Ectodermal cell (in vitro differentiated cells): ENCODE data around the gene HHIPL2. TPM values are rescaled to one million over a fixed set of nuclear protein-coding genes. Genes with fewer than 3 reads are reported as not detected.

Experiments
- H3K27ac ChIP-seq: 2 replicates; pipeline ENCODE4 v1.7.0; 2013; ENCODE audit warnings: mild to moderate bottlenecking, low read depth, low read length; ENCODE audit not compliant: insufficient read depth, poor library complexity, severe bottlenecking
- H3K27me3 ChIP-seq: 2 replicates; pipeline ENCODE4 v1.7.0; 2013; ENCODE audit warnings: mild to moderate bottlenecking, low read length; ENCODE audit not compliant: insufficient read depth, control insufficient read depth, poor library complexity, severe bottlenecking
- H3K36me3 ChIP-seq: one replicate; pipeline ENCODE4 v1.7.0; 2013; ENCODE audit warnings: low read length; ENCODE audit not compliant: control insufficient read depth, insufficient read depth
- H3K4me1 ChIP-seq: one replicate; pipeline ENCODE4 v1.7.0; 2013; ENCODE audit warnings: low read length; ENCODE audit not compliant: control insufficient read depth, insufficient read depth
- H3K4me3 ChIP-seq: 2 replicates; pipeline ENCODE4 v1.7.0; 2013; ENCODE audit warnings: low read depth, low read length, control low read depth; ENCODE audit not compliant: insufficient read depth
- H3K9me3 ChIP-seq: 2 replicates; pipeline ENCODE4 v1.7.0; 2013; ENCODE audit warnings: mild to moderate bottlenecking, low read length, moderate library complexity; ENCODE audit not compliant: control insufficient read depth
- WGBS, 2 experiments: methylation state at CpG; one replicate each; pipeline ENCODE4 v1.1.7; 2013; ENCODE audit warnings: missing lambda C conversion rate in 2 of 2; 5-methylcytosine and 5-hydroxymethylcytosine counted together
- polyA plus RNA-seq, 4 experiments: library from polyadenylated mRNA; stranded (reverse); fragments of 50-300 nt; gene quantifications; one replicate each; pipeline ENCODE4 v1.2.3, GENCODE V29; 2013

HHIPL2 gene
- polyA plus RNA-seq (2013, experiment 1 of 4): 0.83 TPM
- polyA plus RNA-seq (2013, experiment 2 of 4): 0.92 TPM
- polyA plus RNA-seq (2013, experiment 3 of 4): 1.3 TPM
- 0.45 TPM for polyA plus RNA-seq (2013, experiment 4 of 4)

- WGBS, 2 experiments: 75 to 78% methylated on average over 8 of the region's 8 CpGs
- Histone ChIP-seq H3K27me3 (no peaks in the 10 kb centered on the region), H3K4me3 (no peak within 1 kb of the TSS), H3K4me1 (peaks cover 18% of the 10 kb centered on the region), H3K27ac (no peak within 1 kb of the TSS), H3K36me3 (no peaks in the 10 kb centered on the region), H3K9me3 (no peaks in the 10 kb centered on the region)
These were observed at the start of gene HHIPL2 for GRCh38 chr1:222547944-222548671. TSS of gene HHIPL2 (minus strand) at chr1:222548104. CDS start at chr1:222548044, 60 bp downstream.

- Histone ChIP-seq H3K4me1 (no peaks in the 10 kb centered on the region), H3K4me3 (no peak overlapping the region), H3K9me3 (no peaks in the 10 kb centered on the region), H3K27me3 (peaks cover 6% of the 10 kb centered on the region), H3K27ac (no peak overlapping the region), H3K36me3 (no peaks in the 10 kb centered on the region)
- WGBS, 2 experiments: 84 to 91% methylated on average over 4 of the region's 4 CpGs
These were observed 48.8 kb upstream of the HHIPL2 start for GRCh38 chr1:222596696-222597095.

- 86 to 88% methylated on average over 1 to 3 of the region's 3 CpGs for WGBS, 2 experiments
- Histone ChIP-seq H3K9me3 (no peaks in the 10 kb centered on the region), H3K36me3 (no peaks in the 10 kb centered on the region), H3K4me1 (no peaks in the 10 kb centered on the region), H3K27ac (no peak overlapping the region), H3K27me3 (peaks cover 6% of the 10 kb centered on the region), H3K4me3 (no peak overlapping the region)
These were observed 46.9 kb upstream of the HHIPL2 start for GRCh38 chr1:222594789-222595188.

- no peaks in the 10 kb centered on the region for H3K36me3 ChIP-seq
- H3K27ac ChIP-seq: no peak overlapping the region
- no peaks in the 10 kb centered on the region for H3K9me3 ChIP-seq
- no peak overlapping the region for H3K4me3 ChIP-seq
- no peaks in the 10 kb centered on the region for H3K27me3 ChIP-seq
- no peaks in the 10 kb centered on the region for H3K4me1 ChIP-seq
- 85% methylated on average over 3 of the region's 3 CpGs for WGBS, 2 experiments
These were observed 44.3 kb upstream of the HHIPL2 start for GRCh38 chr1:222592171-222592570.

GRCh38 chr1:222589462-222590302 is 41.8 kb upstream of the HHIPL2 start, which contains the start of gene TAF1A:
TSS of gene TAF1A (minus strand) at chr1:222589933.
- H3K4me3 ChIP-seq: peak within 1 kb of the TSS; percentile 57
- no peaks in the 10 kb centered on the region for H3K36me3 ChIP-seq
- peaks cover 5% of the 10 kb centered on the region for H3K4me1 ChIP-seq
- WGBS, 2 experiments: 0 to 1% methylated on average over 41 of the region's 41 CpGs
- no peak within 1 kb of the TSS for H3K27ac ChIP-seq
- H3K9me3 ChIP-seq: no peaks in the 10 kb centered on the region
- H3K27me3 ChIP-seq: no peaks in the 10 kb centered on the region

- peaks cover 5% of the 10 kb centered on the region for H3K4me1 ChIP-seq
- 89 to 100% methylated on average over 1 of the region's 1 CpG for WGBS, 2 experiments
- H3K27ac ChIP-seq: no peak overlapping the region
- H3K27me3 ChIP-seq: no peaks in the 10 kb centered on the region
- H3K4me3 ChIP-seq: no peak overlapping the region
- no peaks in the 10 kb centered on the region for H3K9me3 ChIP-seq
- H3K36me3 ChIP-seq: peaks cover 13% of the 10 kb centered on the region
These were observed 40.2 kb upstream of the HHIPL2 start for GRCh38 chr1:222588135-222588534.

- peaks cover 19% of the 10 kb centered on the region for H3K36me3 ChIP-seq
- no peak overlapping the region for H3K27ac ChIP-seq
- WGBS, 2 experiments: 90 to 100% methylated on average over 1 to 2 of the region's 2 CpGs
- peaks cover 5% of the 10 kb centered on the region for H3K4me1 ChIP-seq
- H3K4me3 ChIP-seq: no peak overlapping the region
- H3K27me3 ChIP-seq: no peaks in the 10 kb centered on the region
- H3K9me3 ChIP-seq: no peaks in the 10 kb centered on the region
These were observed 38.9 kb upstream of the HHIPL2 start for GRCh38 chr1:222586842-222587241.

- Histone ChIP-seq H3K9me3 (no peaks in the 10 kb centered on the region), H3K27me3 (no peaks in the 10 kb centered on the region), H3K4me3 (no peak overlapping the region), H3K36me3 (peaks cover 22% of the 10 kb centered on the region), H3K27ac (no peak overlapping the region), H3K4me1 (peaks cover 5% of the 10 kb centered on the region)
- 95 to 96% methylated on average over 5 of the region's 5 CpGs for WGBS, 2 experiments
These were observed 35.2 kb upstream of the HHIPL2 start for GRCh38 chr1:222583079-222583478.

- Histone ChIP-seq H3K27ac (no peak overlapping the region), H3K27me3 (no peaks in the 10 kb centered on the region), H3K9me3 (no peaks in the 10 kb centered on the region), H3K36me3 (peaks cover 22% of the 10 kb centered on the region), H3K4me1 (peaks cover 5% of the 10 kb centered on the region), H3K4me3 (no peak overlapping the region)
- WGBS, 2 experiments: 94 to 99% methylated on average over 3 to 4 of the region's 4 CpGs
These were observed 34.3 kb upstream of the HHIPL2 start for GRCh38 chr1:222582099-222582774.

GRCh38 chr1:222579316-222579715 is 31.4 kb upstream of the HHIPL2 start:
- Histone ChIP-seq H3K9me3 (no peaks in the 10 kb centered on the region), H3K36me3 (peaks cover 18% of the 10 kb centered on the region), H3K4me3 (no peak overlapping the region), H3K4me1 (no peaks in the 10 kb centered on the region), H3K27me3 (no peaks in the 10 kb centered on the region), H3K27ac (no peak overlapping the region)
- WGBS, 2 experiments: 86 to 100% methylated on average over 3 of the region's 3 CpGs
